Midbrain (tissue), 1 donor: ENCODE data around the gene SHBG.
A peak's percentile ranks its signal among the peaks of the same experiment; 100 is the strongest.

Source experiments
- DNase-seq: peaks from one replicate; lab custom pipeline; 2025; lab: John Stamatoyannopoulos, UW

SHBG gene

GRCh38 chr17:7650509-7651096 is 20.7 kb downstream of the SHBG start, which contains the start of gene ATP1B2:
Gene ATP1B2, plus strand, starts transcription at chr17:7650926. Its CDS starts 593 bp downstream, at chr17:7651519.
- DNase-seq = peak; percentile 72

- no peak for DNase-seq
Measured at GRCh38 chr17:7651097-7651664, 21.2 kb downstream of the SHBG start.

DNA sequence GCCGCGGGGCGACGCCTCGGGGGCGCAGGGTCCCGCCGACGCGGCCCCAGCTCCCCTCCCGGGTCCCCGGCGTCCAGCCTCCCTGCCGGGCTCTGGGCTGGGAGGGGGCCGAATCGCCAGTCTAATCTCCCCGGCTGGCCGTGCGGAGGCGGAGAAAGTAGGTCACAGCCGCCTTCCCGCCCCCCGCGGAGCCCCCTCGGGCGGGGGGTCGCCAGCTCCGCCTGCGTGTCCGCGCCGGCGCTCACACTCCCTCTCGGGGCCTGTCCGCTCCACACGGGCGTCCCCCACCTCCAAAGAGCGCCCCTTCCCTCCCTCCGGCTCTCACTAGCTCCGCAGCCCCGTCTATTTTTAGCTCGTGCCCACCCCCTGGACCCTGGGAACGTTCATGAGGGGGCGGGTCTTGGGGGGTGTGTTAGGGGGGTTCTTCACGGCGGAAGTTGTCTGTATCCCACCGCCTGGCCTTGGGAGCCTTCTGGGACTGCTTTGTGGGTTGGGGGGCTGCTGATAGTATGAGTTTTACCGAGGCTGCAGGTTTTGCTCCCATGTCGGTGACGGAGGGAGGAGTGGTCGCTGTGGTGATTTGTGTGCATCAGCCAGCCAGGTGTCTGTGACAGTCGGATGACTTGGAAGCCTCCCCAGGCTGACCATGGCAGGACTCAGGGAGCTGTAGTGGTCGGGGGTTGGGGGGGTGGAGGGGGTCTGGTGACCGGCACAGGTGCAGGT is 21.9 kb downstream of the SHBG start:
- DNase-seq = peak; percentile 60

- peak; percentile 29 for DNase-seq
Measured at GRCh38 chr17:7652388-7653356, 22.7 kb downstream of the SHBG start.

DNA sequence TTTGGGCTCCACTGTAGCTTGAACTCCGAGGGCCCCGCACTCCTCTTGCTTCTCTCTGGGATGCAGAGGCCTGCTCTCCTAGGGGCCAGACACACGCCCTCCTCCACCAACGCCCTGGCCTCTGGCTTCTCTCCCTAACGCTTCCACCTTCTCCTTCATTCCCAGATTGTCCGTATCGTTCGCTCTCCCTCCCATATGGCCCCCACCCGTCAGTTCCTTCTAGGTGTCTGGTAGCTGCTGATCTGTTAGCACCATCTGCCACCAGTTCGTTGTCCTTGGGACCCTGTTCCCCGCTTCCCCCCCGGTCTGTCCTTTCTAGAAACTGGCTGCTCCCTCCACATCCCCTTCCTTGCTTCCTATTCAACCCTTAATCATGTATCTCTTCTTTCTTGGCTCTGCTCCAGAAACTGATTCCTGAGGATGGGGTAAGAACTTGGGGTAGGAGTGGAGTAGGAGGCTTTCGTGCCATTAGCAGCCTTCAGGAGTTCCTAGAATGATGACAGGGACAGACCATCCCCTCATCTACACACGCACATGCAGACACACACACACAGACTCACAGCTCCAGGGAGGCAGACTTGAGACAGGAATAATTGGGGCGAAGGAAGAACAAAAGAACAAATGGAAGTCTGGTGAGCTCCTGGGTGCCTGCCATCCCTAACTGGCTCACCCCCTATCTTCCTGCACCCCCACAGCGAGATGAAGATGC is 25.1 kb downstream of the SHBG start:
- no peak for DNase-seq

GRCh38 chr17:7655541-7655840 is 25.6 kb downstream of the SHBG start:
- no peak for DNase-seq

GRCh38 chr17:7656958-7657609 is 27.1 kb downstream of the SHBG start:
- DNase-seq = peak; percentile 74

DNA sequence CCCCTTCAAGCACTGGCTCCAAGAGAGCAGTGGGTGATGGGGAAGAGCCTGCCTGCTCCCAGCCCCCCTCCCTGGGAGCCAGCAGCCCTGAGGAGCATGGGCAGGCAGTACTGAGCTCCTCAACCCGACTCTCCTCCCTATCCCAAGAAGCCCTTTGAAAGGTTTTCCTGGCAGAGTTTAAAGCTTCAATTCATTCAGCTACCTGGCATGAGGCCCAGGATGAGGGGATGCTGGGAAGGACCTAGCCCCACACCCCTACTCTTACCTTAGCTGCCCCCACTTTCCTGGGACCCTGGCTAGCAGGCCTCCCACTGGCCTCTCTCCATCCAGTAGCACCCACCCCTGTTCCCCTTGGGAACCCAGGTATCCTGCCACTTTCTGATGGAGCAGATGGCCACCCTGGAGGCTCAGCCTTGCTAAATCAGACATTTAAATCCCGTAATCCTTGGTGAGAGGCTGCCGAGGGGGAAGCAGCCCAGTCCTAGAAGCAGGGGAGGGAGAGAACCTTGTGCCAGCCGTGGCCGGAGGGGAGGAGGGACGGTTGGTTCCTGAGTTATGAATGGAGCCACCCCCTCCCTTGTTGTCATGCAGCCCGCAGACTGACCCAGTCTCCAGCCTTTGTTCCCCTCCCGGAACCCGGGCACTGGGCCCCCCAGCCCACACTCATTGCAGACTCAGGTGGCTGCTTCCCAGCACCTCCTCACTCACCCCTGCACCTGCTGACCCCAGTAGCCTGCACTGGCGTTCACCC is 37.9 kb downstream of the SHBG start:
- DNase-seq = peak; percentile 77

DNA sequence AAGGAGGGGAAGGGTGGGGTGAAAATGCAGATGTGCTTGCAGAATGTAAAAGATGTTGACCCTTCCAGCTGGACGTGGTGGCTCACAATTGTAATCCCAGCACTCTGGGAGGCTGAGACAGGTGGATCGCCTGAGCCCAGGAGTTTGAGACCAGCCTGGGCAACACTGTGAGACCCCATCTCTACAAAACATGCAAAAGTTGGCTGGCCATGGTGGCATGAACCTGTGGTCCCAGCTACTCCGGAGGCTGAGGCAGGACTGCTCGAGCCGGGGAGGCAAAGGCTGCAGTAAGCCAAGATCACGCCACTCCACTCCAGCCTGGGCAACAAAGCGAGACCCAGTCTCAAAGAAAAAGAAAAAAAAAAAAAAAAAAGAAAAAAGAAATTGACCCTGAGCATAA is 38.5 kb downstream of the SHBG start:
- DNase-seq = no peak

DNA sequence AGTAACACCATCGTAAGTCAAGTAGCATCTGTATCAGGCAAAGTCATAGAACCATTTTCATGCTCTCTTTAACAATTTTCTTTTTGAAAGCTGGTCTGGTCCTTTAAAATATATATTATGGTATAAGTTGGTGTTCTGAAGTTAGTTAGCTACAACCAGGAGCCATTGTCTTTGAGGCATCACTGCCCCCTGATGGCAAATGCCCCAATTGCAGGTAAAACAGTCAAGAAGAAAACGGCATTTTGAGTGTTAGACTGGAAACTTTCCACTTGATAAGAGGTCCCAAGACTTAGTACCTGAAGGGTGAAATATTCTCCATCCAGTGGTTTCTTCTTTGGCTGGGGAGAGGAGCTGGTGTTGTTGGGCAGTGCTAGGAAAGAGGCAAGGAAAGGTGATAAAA is 43.3 kb downstream of the SHBG start:
- DNase-seq = no peak

- DNase-seq = no peak
Measured at GRCh38 chr17:7674934-7675333, 45.0 kb downstream of the SHBG start.

- no peak for DNase-seq
Measured at GRCh38 chr17:7676533-7676932, 46.6 kb downstream of the SHBG start.

GRCh38 chr17:7677388-7678067 is 47.6 kb downstream of the SHBG start:
- DNase-seq = no peak
